ENCODE results near the gene GNPAT.

The GNPAT gene

DNA sequence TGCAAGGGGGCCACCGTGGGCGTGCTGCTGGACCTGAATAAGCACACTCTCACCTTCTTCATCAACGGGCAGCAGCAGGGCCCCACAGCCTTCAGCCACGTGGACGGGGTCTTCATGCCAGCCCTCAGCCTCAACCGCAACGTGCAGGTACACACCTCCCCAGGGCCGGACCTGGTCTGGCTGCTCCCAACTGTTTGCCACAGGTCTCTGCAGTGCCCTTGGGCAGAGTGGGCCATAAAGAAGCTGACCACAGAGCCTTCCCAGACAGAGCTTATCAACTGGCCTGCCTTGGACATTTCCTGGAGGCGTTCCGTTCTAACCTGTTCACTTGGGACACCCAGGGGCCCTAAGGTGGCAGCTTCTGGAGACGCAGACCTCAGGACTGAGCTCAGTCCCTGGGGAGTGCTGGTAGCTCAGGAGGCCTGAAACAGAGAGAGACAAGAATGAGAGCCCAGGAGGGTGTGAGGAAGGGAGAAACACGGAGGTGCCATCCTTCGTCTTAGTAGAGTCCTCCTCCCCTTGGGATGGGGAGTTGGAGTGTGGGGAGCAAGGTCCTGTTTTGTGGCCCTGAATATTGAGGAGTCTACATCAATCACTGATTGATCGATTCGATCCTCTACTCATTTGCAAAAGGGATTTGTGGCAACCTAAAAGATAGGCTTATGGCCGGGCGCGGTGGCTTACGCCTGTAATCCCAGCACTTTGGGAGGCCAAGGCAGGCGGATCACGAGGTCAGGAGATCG is 27.0 kb upstream of the GNPAT start:
- DNase-seq (ENCODE audit: low read depth in 1 of 2, low spot score in 1 of 2), result no peak

DNA sequence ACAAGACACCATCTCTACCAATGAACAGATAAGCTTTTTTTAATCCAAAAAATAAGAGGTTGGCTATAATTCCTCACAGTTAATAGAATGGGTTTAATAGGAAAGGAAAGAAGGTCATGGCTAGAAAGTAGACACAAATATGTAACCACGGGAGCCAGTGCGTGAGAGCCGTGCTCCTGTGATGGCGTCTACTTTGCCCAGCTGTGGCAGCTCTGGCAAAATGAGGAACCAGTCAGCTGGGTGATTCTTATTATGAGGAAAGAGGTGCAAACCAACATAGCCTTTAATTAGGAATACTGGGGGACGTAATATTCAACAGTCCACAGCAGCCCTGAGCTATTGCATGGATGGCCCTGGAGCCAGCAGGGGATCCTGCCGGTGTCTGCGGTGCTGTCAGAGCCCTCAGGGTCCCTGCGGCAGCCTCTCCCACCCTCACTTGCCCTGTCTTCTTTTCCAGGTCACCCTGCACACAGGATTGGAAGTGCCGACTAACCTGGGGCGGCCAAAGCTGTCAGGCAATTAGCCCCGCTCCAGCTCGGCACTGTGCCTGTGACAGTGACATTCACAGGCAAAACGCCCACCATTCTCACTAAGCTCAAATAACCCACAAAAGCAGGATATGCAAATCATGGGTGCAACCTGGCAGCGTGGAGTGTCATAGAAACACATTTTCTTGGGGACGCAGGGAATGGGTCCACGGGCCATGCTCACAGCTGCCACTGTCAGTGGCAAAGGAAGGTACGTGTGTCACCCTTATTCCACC is 25.9 kb upstream of the GNPAT start:
- DNase-seq (ENCODE audit: low read depth in 1 of 2, low spot score in 1 of 2), result no peak

DNA sequence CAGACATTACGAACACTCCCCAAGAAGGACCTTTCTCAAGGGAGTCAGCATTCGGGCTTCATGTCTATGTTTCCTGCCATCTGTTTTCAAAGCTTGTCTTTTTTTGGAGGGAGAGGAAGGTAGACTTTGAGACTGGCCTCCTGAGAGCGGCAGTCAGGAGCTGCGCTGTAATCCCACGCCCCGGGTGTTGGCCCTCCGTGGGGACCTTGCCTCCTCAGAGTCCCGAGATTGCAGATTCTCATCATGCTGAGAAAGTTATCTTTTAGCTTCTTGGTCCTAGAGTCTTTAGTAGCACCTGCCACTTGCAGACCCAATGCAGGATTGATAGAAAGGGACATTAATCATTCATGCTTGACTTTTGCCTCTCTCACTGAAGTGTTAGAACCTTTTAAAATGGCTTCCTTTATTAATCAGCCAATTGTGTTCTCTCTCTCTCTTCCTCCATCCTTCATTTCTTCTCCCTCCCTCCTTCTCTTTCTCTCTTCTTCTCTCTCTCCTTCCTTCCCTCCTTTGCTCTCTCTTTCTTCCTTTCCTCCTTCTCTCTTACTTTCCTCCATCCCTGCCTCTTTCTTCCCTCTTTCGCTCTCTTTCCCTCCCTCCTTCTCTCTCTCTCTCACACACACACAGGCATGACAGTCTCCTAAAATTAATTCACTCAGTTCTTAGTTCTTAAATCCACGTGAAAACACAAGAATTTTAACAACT is 25.2 kb upstream of the GNPAT start:
- DNase-seq (ENCODE audit: low read depth in 1 of 2, low spot score in 1 of 2), result no peak

DNA sequence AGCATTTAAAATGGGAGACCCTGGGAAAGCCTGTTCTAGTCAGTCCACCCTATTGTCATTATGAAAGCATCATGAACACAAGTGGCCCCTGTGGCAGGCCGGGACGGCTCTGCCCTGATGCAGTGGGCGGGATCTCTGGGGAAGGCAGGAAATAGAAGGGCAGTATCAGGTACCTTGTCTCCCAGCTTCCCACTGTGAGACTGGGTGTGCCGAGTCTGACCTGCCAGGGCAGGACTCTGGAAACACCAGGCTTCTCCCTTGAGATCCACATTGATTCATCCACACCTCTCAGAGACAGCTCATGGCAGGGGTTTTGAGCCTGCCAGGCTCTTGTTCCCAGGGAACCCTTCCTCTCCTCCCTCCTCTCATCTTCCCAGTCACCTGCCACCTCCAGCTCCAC is 24.5 kb upstream of the GNPAT start:
- no peak for DNase-seq (ENCODE audit: low read depth in 1 of 2, low spot score in 1 of 2)

DNA sequence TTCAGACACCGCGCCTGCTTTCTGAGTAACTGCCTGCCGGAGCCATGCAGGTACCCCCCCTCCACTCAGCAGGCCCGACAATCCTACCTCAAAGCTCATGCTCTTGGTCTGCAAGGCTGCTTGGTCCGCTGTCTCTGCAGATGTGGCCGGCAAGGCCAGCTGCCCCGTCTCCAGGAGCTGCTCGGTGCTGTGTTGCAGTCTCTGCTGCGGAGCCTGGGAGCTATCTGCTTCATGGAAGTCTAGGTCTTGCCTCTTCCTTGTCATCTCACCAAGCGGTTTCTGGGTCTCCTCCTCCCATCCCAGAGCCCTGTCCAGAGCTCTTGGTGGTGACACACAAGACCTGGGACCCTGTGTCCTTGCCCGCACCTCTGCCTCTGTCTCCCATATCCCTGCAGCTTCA is 24.0 kb upstream of the GNPAT start:
- no peak for DNase-seq (ENCODE audit: low read depth in 1 of 2, low spot score in 1 of 2)

DNA sequence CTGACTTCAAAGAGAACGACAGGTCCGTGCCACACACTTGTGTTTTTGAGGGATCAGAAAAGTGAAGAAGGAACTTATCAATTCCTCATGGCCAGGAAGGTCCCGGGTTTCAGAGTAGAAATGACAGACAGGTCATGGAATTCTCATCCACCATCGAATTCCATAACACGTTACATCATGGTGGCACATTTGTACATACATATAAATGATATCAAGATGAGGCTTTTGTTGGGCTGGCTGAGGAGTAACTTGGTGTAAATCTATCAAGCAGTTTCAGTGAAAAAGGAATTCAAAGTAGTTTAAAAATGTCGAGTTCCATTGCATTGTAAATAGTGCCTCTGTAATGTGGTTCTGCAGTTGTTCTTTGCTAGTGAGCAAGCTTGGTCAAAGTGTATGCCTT is 22.9 kb upstream of the GNPAT start:
- DNase-seq (ENCODE audit: low read depth in 1 of 2, low spot score in 1 of 2), result no peak

DNA sequence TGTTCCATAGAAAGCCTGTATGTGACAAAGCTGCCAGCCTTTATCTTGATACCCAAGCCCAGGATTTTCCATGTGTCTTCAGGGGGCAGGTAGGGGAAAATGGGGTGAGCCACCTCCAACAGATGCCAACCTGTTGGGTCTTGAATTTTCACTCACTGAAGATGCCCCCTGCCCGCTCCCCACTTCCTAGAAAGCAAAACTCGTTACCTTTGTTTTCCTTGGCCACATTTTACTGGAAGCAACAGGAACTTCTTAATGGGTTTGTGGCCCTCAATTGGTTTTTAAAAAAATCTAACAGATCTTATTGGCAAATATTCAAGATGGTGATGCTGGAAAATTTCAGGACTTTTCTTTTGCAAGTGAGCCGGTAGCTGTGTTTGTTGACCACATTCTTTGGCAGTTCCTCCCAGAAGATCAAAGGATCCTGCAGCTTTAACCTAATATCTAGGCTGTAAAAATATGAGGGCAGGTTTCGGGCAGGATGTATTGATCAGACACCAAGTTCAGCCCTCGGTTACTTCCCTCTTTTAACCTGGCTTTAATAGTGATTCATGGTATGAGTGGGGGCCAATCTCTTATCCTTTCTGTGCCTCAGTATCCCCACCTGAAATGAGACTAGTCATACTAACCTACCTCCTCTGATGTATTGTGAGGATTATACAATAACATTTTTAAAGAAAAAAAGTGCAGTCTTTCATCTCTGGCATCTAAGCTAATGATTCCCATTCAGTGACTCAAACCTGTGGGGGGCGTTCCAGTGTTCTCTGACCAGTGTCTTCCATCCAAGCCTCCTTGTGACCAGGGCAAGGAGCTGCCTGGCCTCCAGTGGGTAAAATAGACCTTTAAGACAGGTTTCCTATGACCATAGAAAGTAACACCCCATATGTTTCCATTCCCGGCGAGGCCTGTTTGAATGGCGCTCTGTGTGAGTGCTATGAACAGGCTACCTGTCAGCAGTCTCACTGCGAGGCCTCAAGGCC is 21.3 kb upstream of the GNPAT start:
- DNase-seq (ENCODE audit: low read depth in 1 of 2, low spot score in 1 of 2), result no peak

DNA sequence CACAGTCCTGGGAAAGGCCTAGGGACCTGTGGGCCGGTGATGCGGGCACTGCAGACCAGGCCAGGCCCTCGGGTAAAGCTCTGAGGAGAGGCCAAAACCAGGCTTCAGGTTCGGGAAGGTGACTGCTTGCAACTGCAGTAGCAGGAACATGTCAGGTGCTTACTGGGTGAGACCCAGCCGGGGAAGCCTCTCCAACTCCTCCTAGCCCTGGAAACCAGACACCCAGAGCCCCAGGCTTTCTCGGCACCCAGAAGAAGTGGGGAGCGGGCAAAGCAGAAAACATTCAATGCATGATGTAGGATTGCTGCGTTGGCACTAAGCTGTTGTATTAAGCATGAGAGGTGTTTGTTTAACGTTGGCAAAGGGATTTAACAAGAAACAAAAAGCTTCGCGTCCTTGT is 20.2 kb upstream of the GNPAT start:
- DNase-seq (ENCODE audit: low read depth in 1 of 2, low spot score in 1 of 2), result no peak

DNA sequence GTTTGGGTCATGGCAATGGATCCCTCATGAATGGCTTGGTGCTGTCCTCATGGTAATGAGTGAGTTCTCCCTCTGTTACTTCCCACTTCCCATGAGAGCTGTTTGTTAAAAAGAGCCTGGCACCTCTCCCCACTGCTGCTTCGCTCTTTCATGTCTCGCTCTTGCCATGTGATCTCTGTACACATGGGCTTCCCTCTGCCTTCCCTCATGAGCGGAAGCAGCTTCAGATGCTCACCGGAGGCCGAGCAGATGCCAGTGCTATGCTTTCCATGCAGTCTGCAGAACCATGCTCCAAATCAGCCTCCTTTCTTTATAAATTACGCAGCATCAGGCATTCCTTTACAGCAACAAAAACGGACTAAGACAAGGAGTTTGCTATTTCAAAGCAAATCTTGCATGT is 14.9 kb upstream of the GNPAT start:
- DNase-seq (ENCODE audit: low read depth in 1 of 2, low spot score in 1 of 2), result no peak

DNA sequence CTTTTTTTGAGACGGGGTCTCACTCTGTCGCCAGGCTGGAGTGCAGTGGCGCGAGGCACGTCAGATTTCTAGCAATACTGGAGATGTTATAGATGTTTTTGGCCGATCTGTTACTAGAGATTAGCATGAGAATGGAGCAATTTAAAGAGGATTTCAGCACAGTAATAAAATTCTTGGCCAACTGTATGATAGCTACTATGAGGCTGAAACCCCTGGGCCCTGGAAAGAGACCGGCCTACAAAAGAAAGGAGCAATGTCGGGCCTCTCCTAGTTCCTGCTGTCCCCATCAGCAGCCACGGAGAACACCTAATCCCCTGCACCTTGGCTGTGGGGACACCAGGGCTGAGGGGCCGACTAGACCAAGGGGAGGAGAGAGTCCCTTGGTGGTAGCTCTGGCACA is 9.5 kb upstream of the GNPAT start:
- DNase-seq (ENCODE audit: low read depth in 1 of 2, low spot score in 1 of 2), result no peak

DNA sequence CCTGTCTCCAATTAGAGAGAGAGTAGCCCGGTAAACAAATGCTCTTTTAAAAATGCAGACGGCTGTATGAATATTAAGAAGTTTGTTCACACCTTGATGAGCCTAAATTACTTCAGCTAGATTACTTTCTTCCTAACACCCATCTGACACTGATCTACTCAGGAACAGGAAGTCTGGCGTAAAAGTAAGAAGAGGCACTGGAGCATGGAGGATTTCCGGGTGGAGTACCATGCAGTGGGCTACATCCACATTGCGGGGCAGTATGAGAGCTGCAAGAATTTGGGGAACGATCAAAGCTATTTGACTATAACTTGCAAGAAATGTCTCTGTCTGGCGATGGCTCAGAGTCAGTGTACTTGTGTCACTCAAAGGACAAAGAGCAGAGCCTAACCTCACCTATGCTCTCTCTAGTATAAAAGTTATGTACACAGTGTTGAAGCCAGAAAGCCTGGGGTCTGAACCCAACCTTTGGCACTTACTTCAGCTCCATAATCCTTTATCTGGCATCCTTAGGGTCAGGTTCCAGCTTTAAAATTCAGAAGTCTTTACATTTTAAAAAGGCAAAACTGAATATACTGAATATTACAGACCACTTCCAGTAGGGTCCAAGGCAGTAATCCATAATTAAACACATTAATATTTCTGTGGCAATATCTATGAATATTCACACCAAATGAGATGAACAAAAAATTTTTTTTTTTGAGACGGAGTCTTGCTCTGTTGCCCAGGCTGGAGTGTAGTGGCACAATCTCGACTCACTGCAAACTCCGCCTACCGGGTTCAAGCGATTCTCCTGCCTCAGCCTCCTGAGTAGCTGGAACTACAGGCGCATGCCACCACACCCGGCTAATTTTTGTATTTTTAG is 7.9 kb upstream of the GNPAT start:
- DNase-seq (ENCODE audit: low read depth in 1 of 2, low spot score in 1 of 2), result no peak

DNA sequence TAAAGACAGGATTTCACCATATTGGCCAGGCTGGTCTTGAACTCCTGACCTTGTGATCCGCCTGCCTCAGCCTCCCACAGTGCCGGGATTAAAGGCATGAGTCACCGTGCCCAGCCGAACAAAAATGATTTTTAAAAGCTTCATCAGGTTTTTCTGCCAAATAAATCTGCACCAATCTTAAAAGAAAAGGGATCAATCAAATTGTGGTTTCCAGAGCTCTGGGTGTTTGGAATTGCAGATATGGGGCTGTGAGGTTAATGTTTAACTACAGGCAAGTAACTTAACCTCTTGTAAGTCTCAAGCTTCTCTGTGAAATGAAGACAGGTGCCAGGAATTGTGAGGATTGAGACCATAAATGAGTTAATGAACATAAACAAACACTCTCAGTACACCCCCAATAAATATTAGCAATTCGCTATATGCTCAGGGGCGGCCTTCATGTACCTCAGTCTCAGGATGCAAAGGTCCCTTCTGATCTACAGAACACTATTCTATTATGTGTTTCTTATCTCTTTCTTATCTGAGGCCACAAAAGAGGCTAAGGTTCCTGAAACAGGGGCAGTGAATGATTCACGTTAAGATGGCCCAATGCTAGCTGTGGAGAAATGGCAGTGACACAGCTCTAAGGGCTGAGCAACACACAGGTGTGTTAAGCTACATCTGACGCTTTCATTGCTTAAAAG is 7.1 kb upstream of the GNPAT start:
- DNase-seq (ENCODE audit: low read depth in 1 of 2, low spot score in 1 of 2), result no peak

DNA sequence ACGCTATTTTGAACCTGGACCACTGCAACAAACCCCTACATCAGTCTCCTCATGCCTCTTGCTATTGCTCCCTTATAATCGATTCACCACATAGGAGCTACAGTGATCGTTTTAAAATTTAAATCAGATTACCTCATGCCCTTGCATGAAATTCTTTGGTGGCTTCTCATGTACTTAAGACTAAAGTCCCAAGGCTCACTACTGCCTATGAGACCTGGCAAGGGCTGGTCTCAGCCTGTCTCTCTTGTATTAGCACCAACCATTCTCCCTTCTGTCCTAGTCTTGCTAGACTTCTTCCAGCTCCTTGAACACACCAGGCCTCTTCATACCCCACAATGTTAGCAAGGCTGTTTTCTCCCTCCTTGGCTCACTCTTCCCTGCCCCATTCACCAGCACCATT is 6.5 kb upstream of the GNPAT start:
- DNase-seq (ENCODE audit: low read depth in 1 of 2, low spot score in 1 of 2), result no peak

DNA sequence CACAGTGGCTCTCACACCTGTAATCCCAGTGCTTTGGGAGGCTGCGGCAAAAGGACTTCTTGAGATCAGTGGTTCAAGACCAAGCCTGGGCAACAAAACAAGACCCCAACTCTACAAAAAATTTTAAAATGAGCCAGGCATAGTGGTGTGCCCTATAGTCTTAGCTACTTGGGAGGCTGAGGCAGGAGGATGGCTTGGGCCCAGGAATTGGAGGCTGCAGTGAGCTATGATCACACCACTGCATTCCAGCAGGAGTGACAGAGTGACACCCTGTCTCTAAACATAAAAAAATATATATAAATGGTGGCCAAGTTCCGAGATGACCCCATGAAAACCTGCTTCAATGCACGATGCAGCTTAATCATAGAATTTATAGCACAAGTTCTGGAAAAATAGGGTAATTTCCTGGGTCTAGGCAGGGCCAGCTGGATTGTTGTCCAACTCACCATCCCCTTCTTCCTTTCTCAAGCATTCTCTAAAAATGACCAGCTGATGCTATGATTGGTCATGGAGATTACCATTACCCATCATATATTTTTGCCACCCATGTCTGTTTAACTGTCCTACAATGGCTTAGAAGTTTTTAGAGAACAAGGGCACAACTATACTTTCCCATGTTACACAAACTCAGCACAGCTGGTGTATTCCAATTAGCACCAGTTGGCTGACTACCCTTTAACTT is 5.3 kb upstream of the GNPAT start:
- no peak for DNase-seq (ENCODE audit: low read depth in 1 of 2, low spot score in 1 of 2)

DNA sequence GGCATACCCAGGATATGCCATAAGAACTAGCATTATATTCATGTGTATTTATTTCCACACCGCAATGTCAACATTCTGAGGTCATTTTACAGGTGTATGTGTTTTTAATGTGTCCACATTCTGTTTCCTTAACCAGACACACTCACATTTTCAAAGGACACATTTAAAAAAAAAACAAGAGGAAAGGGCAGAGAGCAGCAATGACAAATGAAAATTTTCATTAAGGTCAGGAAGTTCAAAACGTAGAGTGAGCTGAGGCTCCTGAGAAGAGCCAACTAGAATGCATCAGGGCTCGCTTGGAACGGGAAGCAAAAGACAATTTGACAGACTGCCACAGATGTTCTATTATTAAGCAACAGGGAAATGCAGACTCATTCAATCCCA is 4.8 kb upstream of the GNPAT start:
- no peak for DNase-seq (ENCODE audit: low read depth in 1 of 2, low spot score in 1 of 2)

DNA sequence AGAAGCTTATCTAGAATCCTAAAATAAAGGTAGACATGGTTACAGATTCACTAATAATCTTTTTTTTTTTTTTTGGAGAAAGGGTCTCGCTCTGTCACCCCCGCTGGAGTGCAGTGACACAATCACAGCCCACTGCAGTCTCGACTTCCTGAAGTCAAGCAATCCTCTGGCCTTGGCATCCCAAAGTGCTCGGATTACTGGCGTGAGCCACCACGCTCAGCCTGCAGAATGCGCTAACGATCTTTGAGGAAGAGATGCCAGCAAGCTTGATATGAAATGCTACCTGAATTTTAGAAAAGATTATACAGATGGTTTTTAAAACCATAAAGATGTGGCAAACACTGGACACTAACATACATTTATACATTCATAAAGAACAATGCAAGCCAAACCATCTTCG is 4.1 kb upstream of the GNPAT start:
- DNase-seq (ENCODE audit: low read depth in 1 of 2, low spot score in 1 of 2), result no peak

DNA sequence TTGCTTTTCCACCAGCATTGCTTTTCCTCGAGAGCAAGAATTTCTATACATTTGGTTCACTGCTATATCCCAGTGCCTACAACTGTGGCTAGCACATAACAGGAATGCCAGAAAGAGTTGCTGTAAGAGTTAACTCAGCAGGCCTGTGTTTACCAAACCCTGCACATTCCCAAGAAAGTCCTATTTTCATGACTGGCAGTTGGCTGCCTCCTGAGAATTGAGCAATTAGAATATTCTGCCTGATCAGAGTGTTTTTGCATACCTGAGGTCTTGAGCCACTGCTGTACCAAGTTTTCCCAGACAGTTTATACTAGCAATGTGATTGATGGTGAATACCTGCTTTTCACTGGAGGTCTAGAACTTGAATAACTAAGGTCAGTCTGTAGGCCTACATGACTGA is 2.7 kb upstream of the GNPAT start:
- no peak for DNase-seq (ENCODE audit: low read depth in 1 of 2, low spot score in 1 of 2)

DNA sequence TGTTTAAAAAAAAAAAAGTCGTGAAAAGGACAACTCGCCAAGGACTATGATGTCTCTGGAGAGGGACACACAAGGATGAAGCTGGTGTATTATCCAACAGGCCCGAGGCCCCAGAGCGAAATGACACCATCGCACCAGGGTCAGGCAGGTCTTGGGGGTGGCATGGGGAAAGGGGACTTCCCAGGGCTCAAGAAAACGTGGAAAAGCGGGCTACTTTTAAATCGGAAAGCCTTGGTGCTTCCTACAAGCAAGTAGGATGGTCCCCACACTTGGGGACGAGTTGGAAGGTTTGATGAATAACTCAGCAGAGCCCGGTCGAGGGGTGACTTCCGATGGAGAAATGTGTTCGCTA is 505 bp upstream of the GNPAT start:
- no peak for DNase-seq (ENCODE audit: low read depth in 1 of 2, low spot score in 1 of 2)

DNA sequence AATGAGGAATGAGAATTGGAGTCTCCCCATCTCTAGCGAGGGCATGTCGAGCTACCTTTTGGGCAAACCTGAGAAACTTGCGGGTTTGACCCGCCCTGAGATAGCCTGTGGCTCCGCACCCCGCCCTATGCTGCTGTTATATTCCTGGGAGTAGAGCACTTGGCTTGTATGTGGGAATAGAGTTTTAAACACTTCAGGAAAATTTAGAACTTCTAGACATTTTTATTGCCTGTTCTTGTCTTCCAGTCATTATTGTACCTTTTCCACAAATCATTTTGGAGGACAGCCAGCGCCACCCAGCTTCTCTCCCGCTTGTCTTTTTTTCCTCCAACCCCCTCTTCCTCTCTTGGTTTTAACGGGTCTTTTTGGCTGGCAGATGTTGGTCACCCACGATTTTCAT is 738 bp downstream of the GNPAT start:
- no peak for DNase-seq (ENCODE audit: low read depth in 1 of 2, low spot score in 1 of 2)

Measured in activated T-helper 1 cell treated with anti-CD3 and anti-CD28 coated beads, Interleukin-2, amount 50 U/mL, for 16 hours (primary cell).